HepG2 (cell line): Measurements from ENCODE around the gene GJD4. TPM values are rescaled to one million over a fixed set of nuclear protein-coding genes. Genes with fewer than 3 reads are reported as not detected.

Source experiments
- ATF4 ChIP-seq, 2 experiments: fragments of 450-650 bp in 1 of 2; sonication (generic) in 1 of 2; formaldehyde crosslinking; IDR thresholded peaks; 2 replicates each; pipeline versions ENCODE4 v1.5.0 to v1.8.0; 2020 to 2022; ENCODE audit warnings: mild to moderate bottlenecking in 1 of 2, missing genetic modification reagents in 1 of 2
- ATM ChIP-seq: fragments of 450-650 bp; IDR thresholded peaks from 2 replicates; pipeline ENCODE4 v1.7.1; 2017; ENCODE audit warnings: mild to moderate bottlenecking, borderline replicate concordance
- CCDC6 ChIP-seq: sonication (generic); formaldehyde crosslinking; IDR thresholded peaks from 2 replicates; pipeline ENCODE4 v1.8.1; 2022; ENCODE audit warnings: mild to moderate bottlenecking, missing genetic modification reagents, moderate library complexity
- HDAC2 ChIP-seq: sonication (generic); formaldehyde crosslinking; IDR thresholded peaks from 2 replicates; pipeline ENCODE4 v1.4.0; 2020; ENCODE audit warnings: missing genetic modification reagents
- NCOA2 ChIP-seq: sonication (generic); formaldehyde crosslinking; IDR thresholded peaks from 2 replicates; pipeline ENCODE4 v1.8.0; 2022; ENCODE audit warnings: inconsistent platforms
- NPAS2 ChIP-seq: sonication (generic); formaldehyde crosslinking; IDR thresholded peaks from 2 replicates; pipeline ENCODE4 v1.8.0; 2022; ENCODE audit warnings: mild to moderate bottlenecking, missing genetic modification reagents, borderline replicate concordance
- NR1H2 ChIP-seq: sonication (generic); formaldehyde crosslinking; IDR thresholded peaks from 2 replicates; pipeline ENCODE4 v1.8.1; 2022; ENCODE audit warnings: low read depth, missing genetic modification reagents, borderline replicate concordance
- RBM39 ChIP-seq: fragments of 200-400 bp; formaldehyde crosslinking; IDR thresholded peaks from one replicate; pipeline ENCODE4 v1.6.1; 2018; ENCODE audit warnings: antibody characterized with exemption, mild to moderate bottlenecking, low read depth, low read length; ENCODE audit not compliant: poor library complexity, severe bottlenecking
- SNAPC5 ChIP-seq: sonication (generic); formaldehyde crosslinking; IDR thresholded peaks from 2 replicates; pipeline ENCODE4 v1.8.1; 2023; ENCODE audit warnings: mild to moderate bottlenecking, missing genetic modification reagents, borderline replicate concordance
- TBX2 ChIP-seq: sonication (generic); formaldehyde crosslinking; IDR thresholded peaks from 2 replicates; pipeline ENCODE4 v1.5.0; 2020; ENCODE audit warnings: missing genetic modification reagents, mild to moderate bottlenecking, borderline replicate concordance
- U2AF2 ChIP-seq: fragments of 200-400 bp; formaldehyde crosslinking; IDR thresholded peaks from 2 replicates; pipeline ENCODE4 v1.6.1; 2017; ENCODE audit warnings: low read depth, mild to moderate bottlenecking, low read length
- ZNF12 ChIP-seq: sonication (generic); formaldehyde crosslinking; IDR thresholded peaks from 2 replicates; pipeline ENCODE4 v1.5.0; 2020; ENCODE audit warnings: missing genetic modification reagents
- ZNF224 ChIP-seq: sonication (generic); formaldehyde crosslinking; IDR thresholded peaks from 2 replicates; pipeline ENCODE4 v1.5.0; 2020; ENCODE audit warnings: mild to moderate bottlenecking, missing genetic modification reagents
- ZNF367 ChIP-seq: sonication (generic); formaldehyde crosslinking; IDR thresholded peaks from 2 replicates; pipeline ENCODE4 v1.4.0; 2020; ENCODE audit warnings: missing genetic modification reagents, borderline replicate concordance
- ZNF451 ChIP-seq: sonication (generic); formaldehyde crosslinking; IDR thresholded peaks from 2 replicates; pipeline ENCODE4 v1.5.0; 2020; ENCODE audit warnings: mild to moderate bottlenecking, missing genetic modification reagents
- ZNF496 ChIP-seq: sonication (generic); formaldehyde crosslinking; IDR thresholded peaks from 2 replicates; pipeline ENCODE4 v1.8.1; 2023; ENCODE audit warnings: mild to moderate bottlenecking, moderate library complexity, missing genetic modification reagents; ENCODE audit not compliant: insufficient replicate concordance
- ZNF614 ChIP-seq: IDR thresholded peaks from 2 replicates; pipeline ENCODE4 v1.6.1; 2018; ENCODE audit warnings: missing biosample characterization, missing genetic modification reagents, inconsistent platforms, borderline replicate concordance
- ZNF766 ChIP-seq: sonication (generic); formaldehyde crosslinking; IDR thresholded peaks from 2 replicates; pipeline ENCODE4 v1.5.0; 2020; ENCODE audit warnings: missing genetic modification reagents, borderline replicate concordance
- ZNF768 ChIP-seq: sonication (generic); formaldehyde crosslinking; IDR thresholded peaks from 2 replicates; pipeline ENCODE4 v1.4.0; 2020; ENCODE audit warnings: missing genetic modification reagents
- ZNF775 ChIP-seq: sonication (generic); formaldehyde crosslinking; IDR thresholded peaks from 2 replicates; pipeline ENCODE4 v1.4.0; 2020; ENCODE audit warnings: missing genetic modification reagents, mild to moderate bottlenecking, moderate library complexity, borderline replicate concordance
- ZNF780A ChIP-seq: sonication (generic); formaldehyde crosslinking; IDR thresholded peaks from 2 replicates; pipeline ENCODE4 v1.8.0; 2022; ENCODE audit warnings: mild to moderate bottlenecking, missing genetic modification reagents, moderate library complexity
- ZSCAN12 ChIP-seq: sonication (generic); formaldehyde crosslinking; IDR thresholded peaks from 2 replicates; pipeline ENCODE4 v1.9.0; 2021; ENCODE audit warnings: mild to moderate bottlenecking, missing genetic modification reagents
- polyA plus RNA-seq, 8 experiments: library from polyadenylated mRNA; depleted of rRNA in 3 of 8; stranded (reverse) in 7 of 8; unstranded in 1 of 8; fragments of >200 nt; fragmentation: Illumina TruSeq in 4 of 8; extraction: Trizol in 4 of 8; gene quantifications; 2 replicates each; pipeline versions ENCODE4 v1.2.1 to v1.2.3, GENCODE V29; 2011 to 2016; ENCODE audit warnings: low read depth in 4 of 8, missing spikeins in 1 of 8, mixed read lengths in 1 of 8; ENCODE audit not compliant: insufficient read depth in 1 of 8
- total RNA-seq, 5 experiments: library from RNA; depleted of rRNA; stranded (reverse); fragments of >200 nt; fragmentation: Illumina TruSeq; extraction: Trizol; gene quantifications; 2 replicates each; pipeline ENCODE4 v1.2.3, GENCODE V29; 2016; ENCODE audit warnings: low read depth in 1 of 5

GJD4 gene
- total and polyA plus RNA-seq, 2 of the 13 experiments (the other 11 are each of a cell fraction or from before 2014, with no cell fraction given), result not detected

- TF ChIP-seq NR1H2 (CRISPR knock-in tag) (no peak), HDAC2 (CRISPR knock-in tag) (peak; percentile 40; the same call in 1 of the 2 replicates), ZNF367 (CRISPR knock-in tag) (no peak), U2AF2 (no peak), ZNF496 (CRISPR knock-in tag) (no peak), ZNF766 (CRISPR knock-in tag) (no peak), ZNF224 (CRISPR knock-in tag) (no peak), ATM (no peak), ZNF614 (CRISPR knock-in tag) (no peak), RBM39 (no peak), CCDC6 (CRISPR knock-in tag) (no peak), ATF4 (CRISPR knock-in tag; IDR thresholded peaks at IDR 0.05) (no peak), ZNF451 (CRISPR knock-in tag) (no peak), ZNF775 (CRISPR knock-in tag) (no peak), ZNF12 (CRISPR knock-in tag) (no peak), NCOA2 (peak; percentile 51), ZNF780A (no peak), ZNF768 (CRISPR knock-in tag) (no peak), SNAPC5 (no peak), NPAS2 (CRISPR knock-in tag) (no peak), TBX2 (peak; percentile 15; the same call in 1 of the 2 replicates), ZSCAN12 (CRISPR knock-in tag) (no peak)
Observed at GRCh38 chr10:35612385-35613106, 7.4 kb downstream of the GJD4 start (continued).
